HepG2 (cell line): ENCODE measurements around the gene TMEM217. TPM values are rescaled to one million over a fixed set of nuclear protein-coding genes. Genes with fewer than 3 reads are reported as not detected.
A peak's percentile ranks its signal among the peaks of the same experiment; 100 is the strongest.

Source experiments
- ARNT2 ChIP-seq: sonication (generic); formaldehyde crosslinking; IDR thresholded peaks from 2 replicates; pipeline ENCODE4 v1.8.0; 2022; ENCODE audit warnings: mild to moderate bottlenecking, low read depth, missing genetic modification reagents, moderate library complexity
- FOXK1 ChIP-seq: sonication (generic); formaldehyde crosslinking; IDR thresholded peaks from 2 replicates; pipeline ENCODE4 v1.4.0; 2020; ENCODE audit warnings: low read depth, missing genetic modification reagents, borderline replicate concordance
- HOXD1 ChIP-seq: sonication (generic); formaldehyde crosslinking; IDR thresholded peaks from 2 replicates; pipeline ENCODE4 v1.5.0; 2020; ENCODE audit warnings: missing genetic modification reagents
- KAT2B ChIP-seq: fragments of 150-350 bp; IDR thresholded peaks from 2 replicates; pipeline ENCODE4 v1.6.1; 2014; ENCODE audit warnings: low read depth, low read length, borderline replicate concordance
- KAT7 ChIP-seq: IDR thresholded peaks from 2 replicates; pipeline ENCODE4 v1.6.1; 2018; ENCODE audit warnings: borderline replicate concordance, missing compliant biosample characterization
- NKX3-1 ChIP-seq: sonication (generic); formaldehyde crosslinking; IDR thresholded peaks from 2 replicates; pipeline ENCODE4 v1.5.0; 2020; ENCODE audit warnings: missing genetic modification reagents
- PITX1 ChIP-seq: sonication (generic); formaldehyde crosslinking; IDR thresholded peaks from 2 replicates; pipeline ENCODE4 v1.5.1; 2020; ENCODE audit warnings: mild to moderate bottlenecking, missing genetic modification reagents
- SNAPC4 ChIP-seq: sonication (generic); formaldehyde crosslinking; IDR thresholded peaks from 2 replicates; pipeline ENCODE4 v1.4.0; 2020; ENCODE audit warnings: mild to moderate bottlenecking, missing genetic modification reagents
- SP5 ChIP-seq: IDR thresholded peaks from 2 replicates; pipeline ENCODE4 v1.6.1; 2016; ENCODE audit warnings: low read depth, borderline replicate concordance
- SRSF4 ChIP-seq: fragments of 200-400 bp; formaldehyde crosslinking; IDR thresholded peaks from one replicate; pipeline ENCODE4 v1.6.1; 2018; ENCODE audit warnings: mild to moderate bottlenecking, low read depth, low read length, moderate library complexity; ENCODE audit not compliant: poor library complexity, severe bottlenecking
- TEAD3 ChIP-seq: optimal IDR thresholded peaks from 2 replicates; pipeline ENCODE3; 2016; ENCODE audit warnings: borderline replicate concordance
- ZNF275 ChIP-seq: sonication (generic); formaldehyde crosslinking; IDR thresholded peaks from 2 replicates; pipeline ENCODE4 v1.8.0; 2022; ENCODE audit warnings: missing genetic modification reagents, mild to moderate bottlenecking, inconsistent platforms, borderline replicate concordance
- ZNF547 ChIP-seq: sonication (generic); formaldehyde crosslinking; IDR thresholded peaks from 2 replicates; pipeline ENCODE4 v1.5.1; 2020; ENCODE audit warnings: mild to moderate bottlenecking, missing genetic modification reagents
- ZNF550 ChIP-seq: sonication (generic); formaldehyde crosslinking; IDR thresholded peaks from 2 replicates; pipeline ENCODE4 v1.4.0; 2020; ENCODE audit warnings: mild to moderate bottlenecking, missing genetic modification reagents, borderline replicate concordance
- ZNF737 ChIP-seq: sonication (generic); formaldehyde crosslinking; IDR thresholded peaks from 2 replicates; pipeline ENCODE4 v1.5.0; 2020; ENCODE audit warnings: missing genetic modification reagents, mild to moderate bottlenecking, borderline replicate concordance
- ZNF766 ChIP-seq: sonication (generic); formaldehyde crosslinking; IDR thresholded peaks from 2 replicates; pipeline ENCODE4 v1.5.0; 2020; ENCODE audit warnings: missing genetic modification reagents, borderline replicate concordance
- polyA plus RNA-seq, 8 experiments: library from polyadenylated mRNA; depleted of rRNA in 3 of 8; stranded (reverse) in 7 of 8; unstranded in 1 of 8; fragments of >200 nt; fragmentation: Illumina TruSeq in 4 of 8; extraction: Trizol in 4 of 8; gene quantifications; 2 replicates each; pipeline versions ENCODE4 v1.2.1 to v1.2.3, GENCODE V29; 2011 to 2016; ENCODE audit warnings: low read depth in 4 of 8, missing spikeins in 1 of 8, mixed read lengths in 1 of 8; ENCODE audit not compliant: insufficient read depth in 1 of 8
- total RNA-seq, 5 experiments: library from RNA; depleted of rRNA; stranded (reverse); fragments of >200 nt; fragmentation: Illumina TruSeq; extraction: Trizol; gene quantifications; 2 replicates each; pipeline ENCODE4 v1.2.3, GENCODE V29; 2016; ENCODE audit warnings: low read depth in 1 of 5
- TF ChIP-seq, protein P1 (sequence below): sonication (generic); formaldehyde crosslinking; IDR thresholded peaks from 2 replicates; pipeline ENCODE4 v1.4.0; 2020; ENCODE audit warnings: mild to moderate bottlenecking, missing genetic modification reagents
- TF ChIP-seq, protein P2 (sequence below): sonication (generic); formaldehyde crosslinking; IDR thresholded peaks from 2 replicates; pipeline ENCODE4 v1.5.0; 2020; ENCODE audit warnings: missing genetic modification reagents
- TF ChIP-seq, protein P3 (sequence below): sonication (generic); formaldehyde crosslinking; IDR thresholded peaks from 2 replicates; pipeline ENCODE4 v1.5.1; 2020; ENCODE audit warnings: mild to moderate bottlenecking, moderate library complexity, missing genetic modification reagents

TMEM217 gene
- total and polyA plus RNA-seq, 2 of the 13 experiments (the other 11 are each of a cell fraction or from before 2014, with no cell fraction given): 2.3 to 3.4 TPM

GRCh38 chr6:37257634-37258404, at the start of gene TMEM217, which contains the start of gene TBC1D22B (continued):
- peak; percentile 79; the same call in 1 of the 2 replicates for TF ChIP-seq ZNF550 (CRISPR knock-in tag)
- peak; percentile 43 for TF ChIP-seq TEAD3
- TF ChIP-seq, protein P1, sequence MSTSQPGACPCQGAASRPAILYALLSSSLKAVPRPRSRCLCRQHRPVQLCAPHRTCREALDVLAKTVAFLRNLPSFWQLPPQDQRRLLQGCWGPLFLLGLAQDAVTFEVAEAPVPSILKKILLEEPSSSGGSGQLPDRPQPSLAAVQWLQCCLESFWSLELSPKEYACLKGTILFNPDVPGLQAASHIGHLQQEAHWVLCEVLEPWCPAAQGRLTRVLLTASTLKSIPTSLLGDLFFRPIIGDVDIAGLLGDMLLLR (CRISPR knock-in tag): no peak
- TF ChIP-seq KAT7 (CRISPR knock-in tag): peak; percentile 95
- no peak for TF ChIP-seq ZNF766 (CRISPR knock-in tag)
- TF ChIP-seq KAT2B: no peak
- TF ChIP-seq, protein P2, sequence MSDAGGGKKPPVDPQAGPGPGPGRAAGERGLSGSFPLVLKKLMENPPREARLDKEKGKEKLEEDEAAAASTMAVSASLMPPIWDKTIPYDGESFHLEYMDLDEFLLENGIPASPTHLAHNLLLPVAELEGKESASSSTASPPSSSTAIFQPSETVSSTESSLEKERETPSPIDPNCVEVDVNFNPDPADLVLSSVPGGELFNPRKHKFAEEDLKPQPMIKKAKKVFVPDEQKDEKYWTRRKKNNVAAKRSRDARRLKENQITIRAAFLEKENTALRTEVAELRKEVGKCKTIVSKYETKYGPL: 0 out of 2 replicates have a peak, but pooled peaks have one; percentile 34
- peak; percentile 92 for TF ChIP-seq ARNT2 (CRISPR knock-in tag)
- peak; percentile 67; the same call in 1 of the 2 replicates for TF ChIP-seq FOXK1 (CRISPR knock-in tag)
- no peak for TF ChIP-seq SRSF4
- TF ChIP-seq SP5: peak; percentile 33; the same call in 1 of the 2 replicates
- peak; percentile 93; the same call in 1 of the 2 replicates for TF ChIP-seq PITX1 (CRISPR knock-in tag)
- no peak; the same call in none of the 2 replicates for TF ChIP-seq SNAPC4 (CRISPR knock-in tag)
- no peak for TF ChIP-seq ZNF737 (CRISPR knock-in tag)
- TF ChIP-seq HOXD1 (CRISPR knock-in tag): no peak
- TF ChIP-seq NKX3-1 (CRISPR knock-in tag): 0 out of 2 replicates have a peak, but pooled peaks have one; percentile 20
- TF ChIP-seq, protein P3, sequence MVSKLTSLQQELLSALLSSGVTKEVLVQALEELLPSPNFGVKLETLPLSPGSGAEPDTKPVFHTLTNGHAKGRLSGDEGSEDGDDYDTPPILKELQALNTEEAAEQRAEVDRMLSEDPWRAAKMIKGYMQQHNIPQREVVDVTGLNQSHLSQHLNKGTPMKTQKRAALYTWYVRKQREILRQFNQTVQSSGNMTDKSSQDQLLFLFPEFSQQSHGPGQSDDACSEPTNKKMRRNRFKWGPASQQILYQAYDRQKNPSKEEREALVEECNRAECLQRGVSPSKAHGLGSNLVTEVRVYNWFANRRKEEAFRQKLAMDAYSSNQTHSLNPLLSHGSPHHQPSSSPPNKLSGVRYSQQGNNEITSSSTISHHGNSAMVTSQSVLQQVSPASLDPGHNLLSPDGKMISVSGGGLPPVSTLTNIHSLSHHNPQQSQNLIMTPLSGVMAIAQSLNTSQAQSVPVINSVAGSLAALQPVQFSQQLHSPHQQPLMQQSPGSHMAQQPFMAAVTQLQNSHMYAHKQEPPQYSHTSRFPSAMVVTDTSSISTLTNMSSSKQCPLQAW (CRISPR knock-in tag): peak; percentile 90
- TF ChIP-seq ZNF547 (CRISPR knock-in tag): peak; percentile 86; the same call in 1 of the 2 replicates
- TF ChIP-seq ZNF275 (CRISPR knock-in tag): no peak
